IMR-90 (cell line): Measurements from ENCODE around the gene GNG8. TPM values are rescaled to one million over a fixed set of nuclear protein-coding genes. Genes with fewer than 3 reads are reported as not detected.

Source experiments
- ATAC-seq: fragments of 200-7000 bp; cut with Tn5 transposase; 2 replicates; pipeline ENCODE4 v1.9.1; 2020; ENCODE audit warnings: low read depth, mild to moderate bottlenecking, moderate library complexity
- BruUV-seq: library from RNA; stranded (reverse); fragments of 400-500 nt; replicated peaks from 2 replicates; lab custom pipeline; 2021; lab: Mats Ljungman, UMichigan
- CTCF ChIA-PET: fragments of 300-600 bp; formaldehyde crosslinking; extraction: SDS; loops from one replicate; lab custom pipeline; 2021; ENCODE audit warnings: antibody characterized with exemption; lab: Yijun Ruan, JAX
- POLR2A ChIA-PET: fragments of 300-600 bp; sonication (Branson Sonifier 250); formaldehyde crosslinking; loops from one replicate; lab custom pipeline; 2022; ENCODE audit warnings: antibody characterized with exemption; ENCODE audit not compliant: unreplicated experiment; lab: Charles Lee
- DNase-seq: peaks from one replicate; pipeline ENCODE4 v3.0.0; 2013
- H2AFZ ChIP-seq: replicated peaks from 2 replicates; pipeline ENCODE3; 2013; ENCODE audit warnings: low read length, mild to moderate bottlenecking; ENCODE audit not compliant: poor library complexity
- H2AK5ac ChIP-seq: 2 replicates; pipeline ENCODE4 v1.6.1; 2013; ENCODE audit warnings: low read depth, low read length, inconsistent platforms
- H2AK9ac ChIP-seq: replicated peaks from 2 replicates; pipeline ENCODE3; 2013; ENCODE audit warnings: mild to moderate bottlenecking, low read depth, low read length, moderate library complexity; ENCODE audit not compliant: poor library complexity
- H2BK120ac ChIP-seq: 2 replicates; pipeline ENCODE4 v1.6.1; 2013; ENCODE audit warnings: low read depth, low read length, inconsistent platforms
- H2BK15ac ChIP-seq: 3 replicates; pipeline ENCODE4 v1.6.1; 2013; ENCODE audit warnings: low read depth, low read length, inconsistent platforms
- H2BK20ac ChIP-seq: 2 replicates; pipeline ENCODE4 v1.6.1; 2013; ENCODE audit warnings: low read depth, mild to moderate bottlenecking, inconsistent platforms, low read length, moderate library complexity
- H2BK5ac ChIP-seq: 2 replicates; pipeline ENCODE4 v1.6.1; 2013; ENCODE audit warnings: mild to moderate bottlenecking, low read depth, low read length, inconsistent platforms; ENCODE audit not compliant: poor library complexity, severe bottlenecking
- H3K14ac ChIP-seq: replicated peaks from 2 replicates; pipeline ENCODE4 v1.6.1; 2013; ENCODE audit warnings: low read depth, low read length, inconsistent platforms
- H3K18ac ChIP-seq: 2 replicates; pipeline ENCODE4 v1.6.1; 2013; ENCODE audit warnings: low read depth, low read length, control low read depth
- H3K23ac ChIP-seq: 2 replicates; pipeline ENCODE4 v1.6.1; 2013; ENCODE audit warnings: low read depth, low read length, inconsistent platforms
- H3K27ac ChIP-seq: 2 replicates; pipeline ENCODE4 v1.5.1; 2013; ENCODE audit warnings: mild to moderate bottlenecking, control low read depth, low read length; ENCODE audit not compliant: insufficient read depth
- H3K27me3 ChIP-seq: 2 replicates; pipeline ENCODE4 v1.6.1; 2013; ENCODE audit warnings: low read length; ENCODE audit not compliant: control insufficient read depth, insufficient read depth
- H3K36me3 ChIP-seq: 2 replicates; pipeline ENCODE4 v1.6.1; 2013; ENCODE audit warnings: low read length, mixed read lengths; ENCODE audit not compliant: control insufficient read depth, insufficient read depth
- H3K4ac ChIP-seq: 2 replicates; pipeline ENCODE4 v1.6.1; 2013; ENCODE audit warnings: low read depth, low read length, inconsistent platforms
- H3K4me1 ChIP-seq: 2 replicates; pipeline ENCODE4 v1.6.1; 2013; ENCODE audit warnings: low read length, mixed read lengths; ENCODE audit not compliant: control insufficient read depth, insufficient read depth
- H3K4me2 ChIP-seq: 2 replicates; pipeline ENCODE4 v1.6.1; 2013; ENCODE audit warnings: low read depth, mild to moderate bottlenecking, control low read depth, low read length, moderate library complexity
- H3K4me3 ChIP-seq: 2 replicates; pipeline ENCODE4 v1.5.1; 2013; ENCODE audit warnings: low read depth, mild to moderate bottlenecking, control low read depth, low read length, moderate library complexity; ENCODE audit not compliant: insufficient read depth
- H3K56ac ChIP-seq: 2 replicates; pipeline ENCODE4 v1.6.1; 2013; ENCODE audit warnings: low read length, inconsistent platforms; ENCODE audit not compliant: insufficient read depth; ENCODE audit errors: extremely low read depth
- H3K79me1 ChIP-seq, 2 experiments: 2 replicates each; pipeline ENCODE4 v1.6.1; 2013; ENCODE audit warnings: low read length in 2 of 2, inconsistent platforms in 1 of 2, low read depth in 1 of 2
- H3K9ac ChIP-seq: 2 replicates; pipeline ENCODE4 v1.6.1; 2013; ENCODE audit warnings: low read depth, low read length, control low read depth
- H3K9me1 ChIP-seq: 2 replicates; pipeline ENCODE4 v1.6.1; 2013; ENCODE audit warnings: low read length, inconsistent platforms; ENCODE audit not compliant: insufficient read depth
- H3K9me3 ChIP-seq: 2 replicates; pipeline ENCODE4 v1.6.1; 2013; ENCODE audit warnings: low read length; ENCODE audit not compliant: control insufficient read depth, insufficient read depth
- H4K20me1 ChIP-seq: 2 replicates; pipeline ENCODE4 v1.6.1; 2013; ENCODE audit warnings: low read length, inconsistent platforms; ENCODE audit not compliant: insufficient read depth
- H4K5ac ChIP-seq: 2 replicates; pipeline ENCODE4 v1.6.1; 2013; ENCODE audit warnings: mild to moderate bottlenecking, low read depth, low read length, control low read depth
- H4K8ac ChIP-seq, 2 experiments: 2 replicates each; pipeline ENCODE4 v1.6.1; 2013; ENCODE audit warnings: low read depth in 2 of 2, low read length in 2 of 2, control low read depth in 1 of 2, inconsistent platforms in 1 of 2
- H4K91ac ChIP-seq: 2 replicates; pipeline ENCODE4 v1.6.1; 2013; ENCODE audit warnings: low read depth, low read length, inconsistent platforms; ENCODE audit not compliant: insufficient read depth
- BHLHE40 ChIP-seq: fragments of 150-350 bp; IDR thresholded peaks from 2 replicates; pipeline ENCODE4 v1.6.1; 2016; ENCODE audit warnings: mild to moderate bottlenecking, low read depth, low read length
- CEBPB ChIP-seq: IDR thresholded peaks from 2 replicates; pipeline ENCODE4 v1.6.1; 2012; ENCODE audit warnings: low read depth, low read length, improper control_type of control experiment
- CHD1 ChIP-seq: IDR thresholded peaks from 2 replicates; pipeline ENCODE4 v1.6.1; 2012; ENCODE audit warnings: low read depth, low read length, improper control_type of control experiment
- FOS ChIP-seq: fragments of 150-350 bp; IDR thresholded peaks from 2 replicates; pipeline ENCODE4 v1.6.1; 2016; ENCODE audit warnings: low read depth, low read length
- MAFK ChIP-seq: IDR thresholded peaks from 2 replicates; pipeline ENCODE4 v1.6.1; 2012; ENCODE audit warnings: low read depth, low read length, improper control_type of control experiment
- MAZ ChIP-seq: IDR thresholded peaks from 2 replicates; pipeline ENCODE4 v1.6.1; 2012; ENCODE audit warnings: low read depth, mild to moderate bottlenecking, low read length, improper control_type of control experiment, moderate library complexity, borderline replicate concordance
- MXI1 ChIP-seq: IDR thresholded peaks from 2 replicates; pipeline ENCODE4 v1.6.1; 2012; ENCODE audit warnings: low read depth, mild to moderate bottlenecking, low read length, moderate library complexity, borderline replicate concordance
- NFE2L2 ChIP-seq: fragments of 150-350 bp; IDR thresholded peaks from 2 replicates; pipeline ENCODE4 v1.6.1; 2016; ENCODE audit warnings: low read depth, mild to moderate bottlenecking, low read length
- POLR2A ChIP-seq: IDR thresholded peaks from 2 replicates; pipeline ENCODE4 v1.6.1; 2012; ENCODE audit warnings: mild to moderate bottlenecking, low read depth, low read length
- RAD21 ChIP-seq: IDR thresholded peaks from 2 replicates; pipeline ENCODE4 v1.6.1; 2012; ENCODE audit warnings: low read length, improper control_type of control experiment
- WGBS, 2 experiments: methylation state at CpG; one replicate each; pipeline versions ENCODE4 v1.1.5 to v1.1.7; 2013; ENCODE audit warnings: missing lambda C conversion rate in 2 of 2; ENCODE audit not compliant: insufficient read length in 1 of 2; ENCODE audit errors: extremely low coverage in 2 of 2; 5-methylcytosine and 5-hydroxymethylcytosine counted together
- dilution Hi-C: fragments of 300-500 bp; cut with HindIII; formaldehyde crosslinking; loops from one replicate; pipeline ENCODE4 v1.14.3; 2018; ENCODE audit warnings: low sequenced_read_pairs; ENCODE audit not compliant: unreplicated experiment
- in situ Hi-C: fragments of 300-500 bp; cut with MboI; formaldehyde crosslinking; loops from 3 replicates; pipeline ENCODE4 v1.14.3; 2019; ENCODE audit warnings: low sequenced_read_pairs, inconsistent platforms, mixed read lengths
- intact Hi-C: fragments of 100-400 bp; cut with micrococcal nuclease; formaldehyde crosslinking; loops from 2 replicates; pipeline ENCODE4 v1.10.0; 2022
- polyA plus RNA-seq, 3 experiments: library from polyadenylated mRNA; depleted of rRNA; stranded (reverse); fragments of >200 nt; gene quantifications; 2 replicates each; pipeline ENCODE4 v1.2.3, GENCODE V29; 2012; ENCODE audit warnings: low replicate concordance in 1 of 3
- total RNA-seq: library from RNA; depleted of rRNA; stranded (reverse); fragments of >200 nt; gene quantifications from 2 replicates; pipeline ENCODE4 v1.2.3, GENCODE V29; 2012
- TF ChIP-seq, protein P1 (sequence below): fragments of 150-350 bp; IDR thresholded peaks from 2 replicates; pipeline ENCODE4 v1.6.1; 2017; ENCODE audit warnings: mild to moderate bottlenecking, antibody characterized with exemption, low read length, low read depth
- TF ChIP-seq, protein P2 (sequence below): conservative IDR thresholded peaks from 2 replicates; pipeline ENCODE4 v1.5.1; 2012; ENCODE audit warnings: mild to moderate bottlenecking, low read depth, low read length, improper control_type of control experiment

The GNG8 gene
- total and polyA plus RNA-seq, 2 of the 4 experiments (the other 2 are of a cell fraction): not detected

DNA sequence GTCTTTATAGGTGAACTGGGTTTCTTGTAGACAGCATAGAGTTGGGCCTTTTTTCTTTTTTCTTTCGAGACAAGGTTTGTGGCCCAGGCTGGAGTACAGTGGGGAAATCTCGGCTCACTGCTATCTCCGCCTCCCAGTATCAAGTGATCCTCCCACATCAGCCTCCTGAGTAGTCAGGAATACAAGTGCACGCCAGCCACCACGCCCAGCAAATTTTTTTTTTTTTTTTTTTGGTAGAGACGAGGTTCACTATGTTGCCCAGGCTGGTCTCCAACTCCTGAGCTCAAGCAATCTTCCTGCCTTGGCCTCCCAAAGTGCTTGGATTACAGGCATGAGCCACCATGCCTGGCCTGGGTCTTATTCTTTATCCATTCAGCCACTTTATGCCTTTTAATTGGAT is 40.0 kb downstream of the GNG8 start:
- Histone ChIP-seq H3K36me3 (no peaks in the 10 kb centered on the region), H3K27me3 (no peaks in the 10 kb centered on the region), H2AFZ (no peak overlapping the region), H3K4me2 (no peak overlapping the region), H3K4me3 (no peak overlapping the region), H3K79me1 (peaks cover 0 to 7% of the 10 kb centered on the region in 2 experiments; a peak in 2 of 4 replicates), H3K4ac (no peak overlapping the region), H3K4me1 (no peaks in the 10 kb centered on the region), H3K27ac (no peak overlapping the region), H4K20me1 (no peaks in the 10 kb centered on the region), H2BK15ac (no peak overlapping the region), H3K14ac (no peak overlapping the region), H2AK9ac (no peak overlapping the region), H3K18ac (no peak overlapping the region), H2AK5ac (no peak overlapping the region), H3K9me3 (peaks cover 4% of the 10 kb centered on the region; the same call in 1 of the 2 replicates), H2BK20ac (no peak overlapping the region), H4K5ac (no peak overlapping the region), H2BK120ac (no peak overlapping the region), H3K23ac (no peak overlapping the region), H3K9ac (no peak overlapping the region), H4K91ac (no peak overlapping the region), H3K9me1 (peaks cover 6% of the 10 kb centered on the region; the same call in 1 of the 2 replicates), H4K8ac (no peak overlapping the region), H3K56ac (no peak overlapping the region), H2BK5ac (no peak overlapping the region)
- BruUV-seq: no TSS peak
- TF ChIP-seq RAD21 (no peak), POLR2A (no peak), FOS (no peak), NFE2L2 (no peak), CEBPB (no peak), MAZ (no peak), BHLHE40 (no peak), CHD1 (no peak), MAFK (no peak), MXI1 (no peak)
- TF ChIP-seq, protein P1, sequence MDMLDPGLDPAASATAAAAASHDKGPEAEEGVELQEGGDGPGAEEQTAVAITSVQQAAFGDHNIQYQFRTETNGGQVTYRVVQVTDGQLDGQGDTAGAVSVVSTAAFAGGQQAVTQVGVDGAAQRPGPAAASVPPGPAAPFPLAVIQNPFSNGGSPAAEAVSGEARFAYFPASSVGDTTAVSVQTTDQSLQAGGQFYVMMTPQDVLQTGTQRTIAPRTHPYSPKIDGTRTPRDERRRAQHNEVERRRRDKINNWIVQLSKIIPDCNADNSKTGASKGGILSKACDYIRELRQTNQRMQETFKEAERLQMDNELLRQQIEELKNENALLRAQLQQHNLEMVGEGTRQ: no peak
- TF ChIP-seq, protein P2, sequence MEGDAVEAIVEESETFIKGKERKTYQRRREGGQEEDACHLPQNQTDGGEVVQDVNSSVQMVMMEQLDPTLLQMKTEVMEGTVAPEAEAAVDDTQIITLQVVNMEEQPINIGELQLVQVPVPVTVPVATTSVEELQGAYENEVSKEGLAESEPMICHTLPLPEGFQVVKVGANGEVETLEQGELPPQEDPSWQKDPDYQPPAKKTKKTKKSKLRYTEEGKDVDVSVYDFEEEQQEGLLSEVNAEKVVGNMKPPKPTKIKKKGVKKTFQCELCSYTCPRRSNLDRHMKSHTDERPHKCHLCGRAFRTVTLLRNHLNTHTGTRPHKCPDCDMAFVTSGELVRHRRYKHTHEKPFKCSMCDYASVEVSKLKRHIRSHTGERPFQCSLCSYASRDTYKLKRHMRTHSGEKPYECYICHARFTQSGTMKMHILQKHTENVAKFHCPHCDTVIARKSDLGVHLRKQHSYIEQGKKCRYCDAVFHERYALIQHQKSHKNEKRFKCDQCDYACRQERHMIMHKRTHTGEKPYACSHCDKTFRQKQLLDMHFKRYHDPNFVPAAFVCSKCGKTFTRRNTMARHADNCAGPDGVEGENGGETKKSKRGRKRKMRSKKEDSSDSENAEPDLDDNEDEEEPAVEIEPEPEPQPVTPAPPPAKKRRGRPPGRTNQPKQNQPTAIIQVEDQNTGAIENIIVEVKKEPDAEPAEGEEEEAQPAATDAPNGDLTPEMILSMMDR: no peak
- DNase-seq: no peak
- intact Hi-C loops: no loop called here
- no peak for ATAC-seq
- ChIA-PET CTCF (interaction anchor here (0.6 kb wide), 1 partner anchor 15 kb away, joined by 3 read pairs; no protein-coding TSS in a partner anchor), POLR2A (no interaction called here)
- in situ Hi-C loops: no loop called here
- WGBS, 2 experiments: no CpG with 5 or more reads among the region's 6 CpGs
- dilution Hi-C loops: no loop called here
